Smooth muscle cell (in vitro differentiated cells): ENCODE data around the gene MKI67. TPM values are rescaled to one million over a fixed set of nuclear protein-coding genes. Genes with fewer than 3 reads are reported as not detected.

Experiments used
- DNase-seq: peaks from one replicate; lab custom pipeline; 2025; ENCODE audit not compliant: unreplicated experiment; lab: John Stamatoyannopoulos, UW
- H2AFZ ChIP-seq: fragments of 200-600 bp; sonication (generic); 2 replicates; pipeline ENCODE4 v1.6.0; 2016; ENCODE audit warnings: antibody characterized with exemption, low read depth, mild to moderate bottlenecking
- H3F3A ChIP-seq: fragments of 200-600 bp; sonication (generic); 2 replicates; pipeline ENCODE4 v1.6.0; 2017; ENCODE audit warnings: antibody characterized with exemption, low read depth
- H3K27ac ChIP-seq: fragments of 200-600 bp; sonication (generic); 2 replicates; pipeline ENCODE4 v1.5.1; 2016; ENCODE audit warnings: low read depth, mild to moderate bottlenecking
- H3K27me3 ChIP-seq: fragments of 200-600 bp; sonication (generic); 2 replicates; pipeline ENCODE4 v1.6.1; 2016; ENCODE audit warnings: low read depth, mild to moderate bottlenecking
- H3K36me3 ChIP-seq: fragments of 200-600 bp; sonication (generic); 2 replicates; pipeline ENCODE4 v1.5.1; 2016; ENCODE audit warnings: low read depth
- H3K4me1 ChIP-seq: fragments of 200-600 bp; sonication (generic); 2 replicates; pipeline ENCODE4 v1.5.1; 2016; ENCODE audit warnings: low read depth
- H3K4me2 ChIP-seq: fragments of 200-600 bp; sonication (generic); 2 replicates; pipeline ENCODE4 v1.6.0; 2016; ENCODE audit warnings: mild to moderate bottlenecking
- H3K4me3 ChIP-seq: fragments of 200-600 bp; sonication (generic); 2 replicates; pipeline ENCODE4 v1.5.1; 2016; ENCODE audit warnings: mild to moderate bottlenecking
- H3K79me2 ChIP-seq: fragments of 200-600 bp; sonication (generic); 2 replicates; pipeline ENCODE4 v1.6.0; 2016; ENCODE audit warnings: low read depth, mild to moderate bottlenecking
- H3K9ac ChIP-seq: fragments of 200-600 bp; sonication (generic); 2 replicates; pipeline ENCODE4 v1.6.0; 2016; ENCODE audit warnings: low read depth
- H3K9me3 ChIP-seq: fragments of 200-600 bp; sonication (generic); replicated peaks from 2 replicates; pipeline ENCODE4 v1.5.1; 2016; ENCODE audit warnings: low read depth
- H4K20me1 ChIP-seq: fragments of 200-600 bp; sonication (generic); 2 replicates; pipeline ENCODE4 v1.6.0; 2016; ENCODE audit warnings: low read depth
- CTCF ChIP-seq: fragments of 200-600 bp; sonication (generic); IDR thresholded peaks from 2 replicates; pipeline ENCODE4 v1.5.1; 2017; ENCODE audit warnings: borderline replicate concordance, mild to moderate bottlenecking, antibody characterized with exemption; ENCODE audit not compliant: insufficient read depth, poor library complexity, severe bottlenecking
- WGBS: methylation state at CpG from one replicate; pipeline ENCODE4 v1.1.7; 2016; ENCODE audit warnings: low lambda C conversion rate; 5-methylcytosine and 5-hydroxymethylcytosine counted together
- polyA plus RNA-seq: library from polyadenylated mRNA; unstranded; fragments of >200 nt; fragmentation: Nextera tagmentation; extraction: Ambion mirVana; gene quantifications from 2 replicates; pipeline ENCODE4 v1.2.1, GENCODE V29; 2016
- total RNA-seq: library from RNA; depleted of rRNA; stranded (reverse); fragments of >200 nt; gene quantifications from 2 replicates; pipeline ENCODE4 v1.2.3, GENCODE V29; 2014

The MKI67 gene
- total and polyA plus RNA-seq, 2 experiments from 2014 or later = 7.9 to 10.8 TPM

- no peaks in the 10 kb centered on the region for H3K4me1 ChIP-seq
- no peak overlapping the region for H3K27ac ChIP-seq
- H3K4me2 ChIP-seq = no peak overlapping the region
- H3K79me2 ChIP-seq = no peaks in the 10 kb centered on the region
- no peaks in the 10 kb centered on the region for H4K20me1 ChIP-seq
- DNase-seq = no peak
- no peaks in the 10 kb centered on the region for H3K27me3 ChIP-seq
- H3K4me3 ChIP-seq = no peak overlapping the region
- H3K9me3 ChIP-seq = no peaks in the 10 kb centered on the region
- H3K9ac ChIP-seq = no peak overlapping the region
- no peak overlapping the region for H2AFZ ChIP-seq
- H3F3A ChIP-seq = no peaks in the 10 kb centered on the region
- no peaks in the 10 kb centered on the region for H3K36me3 ChIP-seq
- WGBS = 93% methylated on average over 10 of the region's 10 CpGs
- TF ChIP-seq CTCF = no peak
Measured at GRCh38 chr10:128084364-128084763, 41.9 kb downstream of the MKI67 start.

GRCh38 chr10:128083191-128083895, 42.9 kb downstream of the MKI67 start:
- no peaks in the 10 kb centered on the region for H4K20me1 ChIP-seq
- H3K27me3 ChIP-seq = no peaks in the 10 kb centered on the region
- H3K4me2 ChIP-seq = no peak overlapping the region
- no peaks in the 10 kb centered on the region for H3K4me1 ChIP-seq
- WGBS = 93% methylated on average over 15 of the region's 15 CpGs
- no peaks in the 10 kb centered on the region for H3K9me3 ChIP-seq
- DNase-seq = no peak
- H3K79me2 ChIP-seq = no peaks in the 10 kb centered on the region
- H2AFZ ChIP-seq = no peak overlapping the region
- H3K36me3 ChIP-seq = no peaks in the 10 kb centered on the region
- no peak overlapping the region for H3K4me3 ChIP-seq
- H3F3A ChIP-seq = no peaks in the 10 kb centered on the region
- H3K9ac ChIP-seq = no peak overlapping the region
- H3K27ac ChIP-seq = no peak overlapping the region
- no peak for TF ChIP-seq CTCF

GRCh38 chr10:128081720-128082119, 44.5 kb downstream of the MKI67 start:
- Histone ChIP-seq H3K79me2 (no peaks in the 10 kb centered on the region), H3K4me3 (no peak overlapping the region), H3K4me2 (no peak overlapping the region), H3K9ac (no peak overlapping the region), H3K9me3 (no peaks in the 10 kb centered on the region), H2AFZ (no peak overlapping the region), H3K27ac (no peak overlapping the region), H3K27me3 (no peaks in the 10 kb centered on the region), H3F3A (no peaks in the 10 kb centered on the region), H4K20me1 (no peaks in the 10 kb centered on the region), H3K4me1 (no peaks in the 10 kb centered on the region), H3K36me3 (no peaks in the 10 kb centered on the region)
- no peak for DNase-seq
- 96% methylated on average over 3 of the region's 3 CpGs for whole genome bisulfite sequencing
- no peak for TF ChIP-seq CTCF

GRCh38 chr10:128081222-128081621, 45.0 kb downstream of the MKI67 start:
- Histone ChIP-seq H3K27me3 (no peaks in the 10 kb centered on the region), H3K4me1 (no peaks in the 10 kb centered on the region), H2AFZ (no peak overlapping the region), H3K4me3 (no peak overlapping the region), H3K79me2 (no peaks in the 10 kb centered on the region), H3K4me2 (no peak overlapping the region), H3K9me3 (no peaks in the 10 kb centered on the region), H3K36me3 (no peaks in the 10 kb centered on the region), H3K9ac (no peak overlapping the region), H3F3A (no peaks in the 10 kb centered on the region), H4K20me1 (no peaks in the 10 kb centered on the region), H3K27ac (no peak overlapping the region)
- WGBS = 91% methylated on average over 4 of the region's 4 CpGs
- no peak for TF ChIP-seq CTCF
- DNase-seq = no peak
